SH-SY5Y (cell line): ENCODE data around the gene PHF1.

Source experiments
- GATA2 ChIP-seq: IDR thresholded peaks from 2 replicates; pipeline ENCODE4 v1.6.1; 2011; ENCODE audit warnings: mild to moderate bottlenecking, low read depth, low read length
- GATA3 ChIP-seq: IDR thresholded peaks from 2 replicates; pipeline ENCODE4 v1.6.1; 2011; ENCODE audit warnings: low read depth, mild to moderate bottlenecking, low read length, moderate library complexity

PHF1 gene

DNA sequence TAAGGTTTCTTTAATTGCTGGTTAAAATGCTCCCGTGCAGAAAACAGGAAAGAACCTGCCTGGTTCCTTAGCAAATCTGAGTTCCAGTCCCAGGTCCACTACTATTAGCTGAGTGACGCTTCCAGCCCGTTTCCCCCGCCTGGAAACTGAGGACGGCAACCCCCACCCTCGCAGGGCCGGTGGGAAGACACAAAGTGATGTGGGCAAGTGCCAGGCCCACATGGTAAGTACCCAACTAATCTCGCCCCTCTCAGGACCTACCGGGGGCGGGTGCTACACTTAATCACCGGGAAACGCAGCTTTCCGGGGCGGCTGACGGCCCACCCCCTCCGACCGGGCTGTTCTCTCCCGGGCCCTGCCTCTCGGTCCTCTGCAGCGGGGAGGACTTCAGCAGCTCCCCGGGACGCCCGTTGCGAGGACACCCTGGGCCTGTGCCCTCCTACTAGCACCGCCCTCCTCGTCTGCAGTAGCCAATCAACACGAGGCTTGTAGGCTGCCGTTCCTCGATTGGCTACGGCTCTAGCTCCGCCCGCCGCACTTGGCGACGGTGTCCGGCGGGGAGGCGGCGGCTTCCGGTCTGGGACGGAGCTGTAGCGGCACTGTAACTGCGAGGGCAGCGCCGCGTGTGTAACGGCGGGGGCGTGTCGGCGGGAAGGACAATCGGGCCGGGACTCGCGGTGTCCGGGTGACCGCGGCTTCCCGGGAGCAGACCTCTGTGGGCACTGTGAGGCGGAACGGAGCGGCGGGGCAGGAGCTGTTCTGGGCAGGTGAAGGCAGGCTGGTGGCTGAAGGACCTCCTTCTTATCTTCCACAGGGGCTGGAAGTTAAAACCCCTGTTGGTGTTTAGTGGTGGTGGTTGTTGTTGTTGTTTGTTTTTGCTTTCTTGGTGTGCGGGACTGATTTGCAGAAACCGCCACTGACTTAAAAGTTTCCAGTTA, 43.5 kb downstream of the PHF1 start, which contains the start of gene ZBTB9:
Gene ZBTB9 (plus strand): TSS at position 568 of the 938 bp plus-strand sequence. CDS start 525 bp downstream, outside the sequence.
- TF ChIP-seq GATA2 (0 out of 2 replicates have a peak, but pooled peaks have one; percentile 7), GATA3 (no peak)

DNA sequence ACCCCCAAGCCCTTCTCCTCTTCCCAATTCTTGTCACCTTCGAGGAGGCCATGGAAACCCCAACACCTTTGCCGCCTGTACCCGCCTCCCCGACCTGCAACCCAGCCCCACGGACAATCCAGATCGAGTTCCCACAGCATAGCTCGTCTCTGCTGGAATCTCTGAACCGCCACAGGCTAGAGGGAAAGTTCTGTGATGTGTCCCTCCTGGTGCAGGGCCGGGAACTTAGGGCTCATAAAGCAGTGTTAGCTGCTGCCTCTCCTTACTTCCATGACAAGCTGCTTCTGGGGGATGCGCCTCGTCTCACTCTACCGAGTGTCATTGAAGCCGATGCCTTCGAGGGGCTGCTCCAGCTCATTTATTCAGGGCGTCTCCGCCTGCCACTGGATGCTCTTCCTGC, 44.2 kb downstream of the PHF1 start:
- TF ChIP-seq GATA3: no peak
- TF ChIP-seq GATA2: no peak

DNA sequence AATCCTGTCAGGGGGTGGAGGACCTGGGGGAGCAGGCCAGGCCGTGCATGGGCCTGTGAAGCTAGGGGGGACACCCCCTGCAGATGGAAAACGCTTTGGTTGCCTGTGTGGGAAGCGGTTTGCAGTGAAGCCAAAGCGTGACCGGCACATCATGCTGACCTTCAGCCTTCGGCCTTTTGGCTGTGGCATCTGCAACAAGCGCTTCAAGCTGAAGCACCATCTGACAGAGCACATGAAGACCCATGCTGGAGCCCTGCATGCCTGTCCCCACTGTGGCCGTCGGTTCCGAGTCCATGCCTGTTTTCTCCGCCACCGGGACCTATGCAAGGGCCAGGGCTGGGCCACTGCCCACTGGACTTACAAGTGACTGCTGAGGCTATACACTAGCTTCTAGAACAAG, 45.3 kb downstream of the PHF1 start:
- TF ChIP-seq GATA2 (no peak), GATA3 (no peak)

DNA sequence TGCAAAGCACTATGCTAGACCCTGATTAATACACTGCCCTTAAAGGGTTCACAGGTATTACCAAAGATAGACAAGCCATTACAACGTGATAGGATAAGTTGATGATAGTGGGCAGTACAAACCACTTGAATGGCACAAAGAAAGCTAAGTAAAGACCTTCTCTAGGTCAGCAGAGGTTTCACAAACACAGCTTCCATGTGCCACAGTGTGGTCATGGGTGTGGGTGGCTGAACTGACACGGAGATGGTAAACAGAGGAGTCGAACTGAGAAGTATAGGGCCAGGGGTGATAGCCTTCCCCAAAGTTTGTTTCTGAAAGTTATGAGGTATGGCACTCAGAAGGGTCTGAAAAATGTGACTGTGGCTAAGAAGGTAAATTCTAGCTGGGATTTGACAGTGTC, 47.9 kb downstream of the PHF1 start:
- TF ChIP-seq GATA3 (no peak), GATA2 (no peak)

DNA sequence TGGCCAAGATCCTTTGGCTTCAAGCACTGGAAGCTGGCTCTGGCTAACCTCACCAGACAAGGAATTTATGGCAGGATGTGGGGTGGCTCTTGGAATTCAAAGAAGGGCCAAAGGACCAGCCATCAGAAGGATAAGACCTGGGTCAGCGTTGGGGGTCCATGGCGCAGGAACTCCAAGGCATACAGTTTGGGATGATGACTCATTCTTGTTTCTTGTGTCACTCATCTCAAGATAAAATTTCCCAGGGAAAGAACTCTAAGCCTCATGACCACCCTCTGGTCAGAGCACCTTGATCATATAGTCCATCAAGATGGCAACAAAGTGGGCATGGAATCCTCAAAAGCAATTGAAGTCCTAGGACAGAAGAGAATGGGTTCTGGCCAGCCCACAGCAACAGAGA, 48.4 kb downstream of the PHF1 start:
- TF ChIP-seq GATA3: no peak
- TF ChIP-seq GATA2: no peak
